ENCODE measurements around the gene DDX46.

DDX46 gene

DNA sequence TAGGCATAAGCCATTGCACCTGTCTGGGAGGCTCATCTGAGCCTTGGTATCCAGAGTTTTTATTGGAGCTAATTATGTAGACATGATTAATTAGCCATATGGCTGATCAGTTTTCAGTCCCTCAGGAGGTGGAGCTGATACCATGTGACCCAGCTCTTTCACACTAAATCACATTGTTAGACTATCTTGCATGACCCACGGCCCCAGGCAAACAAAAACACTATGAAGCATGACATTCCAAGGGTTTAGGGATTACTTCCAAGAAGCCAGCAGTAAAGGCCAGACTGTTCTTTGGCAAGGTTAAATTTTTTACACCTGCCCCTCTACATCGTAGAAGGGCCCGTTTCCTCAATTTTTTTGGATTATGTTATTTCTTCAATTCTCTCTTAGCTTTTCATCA lies 82.2 kb downstream of the DDX46 start:
- TF ChIP-seq RAD21 (IDR thresholded peaks at IDR 0.05; ENCODE audit: low read depth) (no peak), NFIC (IDR thresholded peaks at IDR 0.05) (no peak), CEBPB (IDR thresholded peaks at IDR 0.05) (no peak), ZBTB7A (IDR thresholded peaks at IDR 0.05; ENCODE audit: low read depth) (no peak), EP300 (IDR thresholded peaks at IDR 0.05; ENCODE audit: borderline replicate concordance) (no peak), FOXM1 (IDR thresholded peaks at IDR 0.05; ENCODE audit: borderline replicate concordance, low read depth) (no peak), TEAD4 (IDR thresholded peaks at IDR 0.05) (no peak), CREB1 (IDR thresholded peaks at IDR 0.05; ENCODE audit: low read depth) (no peak), TCF12 (IDR thresholded peaks at IDR 0.05; ENCODE audit: low read depth) (no peak), TAF1 (IDR thresholded peaks at IDR 0.05; ENCODE audit: low read depth) (no peak), EGR1 (IDR thresholded peaks at IDR 0.05) (no peak)
- TF ChIP-seq, protein P1, sequence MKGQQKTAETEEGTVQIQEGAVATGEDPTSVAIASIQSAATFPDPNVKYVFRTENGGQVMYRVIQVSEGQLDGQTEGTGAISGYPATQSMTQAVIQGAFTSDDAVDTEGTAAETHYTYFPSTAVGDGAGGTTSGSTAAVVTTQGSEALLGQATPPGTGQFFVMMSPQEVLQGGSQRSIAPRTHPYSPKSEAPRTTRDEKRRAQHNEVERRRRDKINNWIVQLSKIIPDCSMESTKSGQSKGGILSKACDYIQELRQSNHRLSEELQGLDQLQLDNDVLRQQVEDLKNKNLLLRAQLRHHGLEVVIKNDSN (IDR thresholded peaks at IDR 0.05), result no peak
- TF ChIP-seq, protein P2, sequence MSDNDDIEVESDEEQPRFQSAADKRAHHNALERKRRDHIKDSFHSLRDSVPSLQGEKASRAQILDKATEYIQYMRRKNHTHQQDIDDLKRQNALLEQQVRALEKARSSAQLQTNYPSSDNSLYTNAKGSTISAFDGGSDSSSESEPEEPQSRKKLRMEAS (IDR thresholded peaks at IDR 0.05), result no peak

DNA sequence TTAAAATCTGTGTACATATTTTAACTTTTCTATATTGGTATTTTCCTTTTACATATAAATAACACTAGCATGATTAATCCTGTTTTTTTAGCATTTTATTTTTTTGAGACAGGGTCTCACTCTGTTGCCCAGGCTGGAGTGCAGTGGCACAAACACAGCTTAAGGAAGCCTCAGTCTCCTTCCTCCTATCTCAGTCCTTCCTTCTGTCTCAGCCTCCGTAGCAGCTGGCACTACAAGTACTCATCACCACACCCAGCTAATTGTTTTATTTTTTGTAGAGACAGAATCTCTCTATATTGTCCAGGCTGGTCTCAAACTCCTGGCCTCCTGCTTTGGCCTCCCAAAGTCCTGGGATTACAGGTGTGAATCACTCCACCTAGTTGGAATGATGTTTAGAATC lies 85.7 kb downstream of the DDX46 start:
- TF ChIP-seq TEAD4 (IDR thresholded peaks at IDR 0.05) (no peak), EGR1 (IDR thresholded peaks at IDR 0.05) (no peak)

DNA sequence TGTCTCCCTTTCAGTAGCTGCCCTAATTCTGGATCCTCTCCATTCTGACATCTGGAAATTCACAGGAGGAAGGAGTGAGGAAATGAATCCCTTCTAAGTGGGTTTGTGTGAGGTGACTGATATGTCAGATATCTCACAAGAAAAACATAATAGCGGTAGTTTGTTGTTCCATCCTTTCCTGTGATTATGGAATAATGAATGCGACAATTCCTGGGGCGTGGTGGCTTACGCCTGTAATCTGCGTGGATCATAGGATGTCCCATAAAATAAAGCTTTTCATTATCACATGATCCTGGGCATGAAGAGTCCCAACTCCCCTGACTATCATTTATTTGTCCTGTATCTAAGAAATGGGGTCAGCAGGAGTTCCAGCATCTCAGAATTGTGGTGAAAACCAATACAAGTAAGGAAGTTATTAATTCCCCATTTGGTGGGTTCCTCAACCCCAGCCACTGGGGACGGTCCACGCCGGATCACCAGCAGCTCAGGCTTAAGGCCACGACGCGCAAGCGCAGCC lies 86.8 kb downstream of the DDX46 start:
- TF ChIP-seq, protein P2 (IDR thresholded peaks at IDR 0.05), result no peak
- 0 out of 2 replicates have a peak, but pooled peaks have one; percentile 5 for TF ChIP-seq FOXM1 (IDR thresholded peaks at IDR 0.05; ENCODE audit: borderline replicate concordance, low read depth)

DNA sequence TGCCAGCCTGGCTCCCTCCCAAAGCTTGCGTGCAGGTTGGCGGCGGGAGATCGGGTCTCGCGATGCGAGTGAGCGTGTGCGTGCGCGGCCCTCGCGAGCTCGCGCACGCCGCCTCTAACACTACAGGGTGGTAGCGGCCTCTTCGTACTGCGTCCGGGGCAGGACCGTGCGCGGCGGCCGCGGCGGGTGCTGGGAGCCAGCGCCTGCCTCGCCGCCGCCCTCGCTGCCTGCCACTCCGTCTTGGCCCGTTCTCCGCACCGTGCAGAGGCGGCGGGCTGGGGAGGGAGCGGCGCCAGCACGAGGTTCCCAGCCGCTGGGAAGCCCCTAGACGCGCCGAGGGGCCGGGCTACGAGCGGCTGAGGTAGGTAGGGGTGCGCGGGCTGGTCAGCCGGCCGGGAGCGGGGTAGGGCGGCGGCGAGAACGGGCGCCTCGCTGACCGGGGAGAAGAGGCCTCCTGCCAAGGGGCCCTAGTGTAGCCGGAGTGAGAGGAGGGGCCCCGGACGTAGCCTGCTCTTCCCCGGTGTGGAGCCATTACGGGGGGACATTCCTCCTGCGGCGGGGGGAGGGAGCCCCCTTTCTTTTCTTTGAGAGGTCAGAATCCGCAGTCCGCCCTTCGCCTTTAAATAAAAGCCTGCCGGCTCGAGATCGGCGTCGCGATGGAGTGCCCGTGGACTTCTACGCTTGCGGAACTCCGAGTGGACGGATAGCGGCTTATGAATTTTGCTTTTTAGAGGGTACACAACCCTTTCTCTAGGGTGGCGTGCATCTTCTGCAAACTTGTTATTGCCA lies 87.5 kb downstream of the DDX46 start, which contains the start of gene C5orf24:
TSS of gene C5orf24 (plus strand) at position 117 of the 789 bp plus-strand sequence. CDS start 8,933 bp downstream, outside the sequence.
- TF ChIP-seq, protein P1 (IDR thresholded peaks at IDR 0.05), result peak; percentile 21; the same call in 1 of the 2 replicates
- TF ChIP-seq YY1 (IDR thresholded peaks at IDR 0.05; ENCODE audit: low read depth) (peak; percentile 50), NFIC (IDR thresholded peaks at IDR 0.05) (peak; percentile 76), ZBTB7A (IDR thresholded peaks at IDR 0.05; ENCODE audit: low read depth) (no peak), TEAD4 (IDR thresholded peaks at IDR 0.05) (0 out of 2 replicates have a peak, but pooled peaks have one; percentile 41), TCF12 (IDR thresholded peaks at IDR 0.05; ENCODE audit: low read depth) (peak; percentile 13; the same call in 1 of the 2 replicates), TAF1 (IDR thresholded peaks at IDR 0.05; ENCODE audit: low read depth) (peak; percentile 82), CEBPB (IDR thresholded peaks at IDR 0.05) (peak; percentile 4; the same call in 1 of the 2 replicates), EGR1 (IDR thresholded peaks at IDR 0.05) (0 out of 2 replicates have a peak, but pooled peaks have one; percentile 21)
- TF ChIP-seq, protein P2 (IDR thresholded peaks at IDR 0.05), result peak; percentile 95
- TF ChIP-seq, protein P3, sequence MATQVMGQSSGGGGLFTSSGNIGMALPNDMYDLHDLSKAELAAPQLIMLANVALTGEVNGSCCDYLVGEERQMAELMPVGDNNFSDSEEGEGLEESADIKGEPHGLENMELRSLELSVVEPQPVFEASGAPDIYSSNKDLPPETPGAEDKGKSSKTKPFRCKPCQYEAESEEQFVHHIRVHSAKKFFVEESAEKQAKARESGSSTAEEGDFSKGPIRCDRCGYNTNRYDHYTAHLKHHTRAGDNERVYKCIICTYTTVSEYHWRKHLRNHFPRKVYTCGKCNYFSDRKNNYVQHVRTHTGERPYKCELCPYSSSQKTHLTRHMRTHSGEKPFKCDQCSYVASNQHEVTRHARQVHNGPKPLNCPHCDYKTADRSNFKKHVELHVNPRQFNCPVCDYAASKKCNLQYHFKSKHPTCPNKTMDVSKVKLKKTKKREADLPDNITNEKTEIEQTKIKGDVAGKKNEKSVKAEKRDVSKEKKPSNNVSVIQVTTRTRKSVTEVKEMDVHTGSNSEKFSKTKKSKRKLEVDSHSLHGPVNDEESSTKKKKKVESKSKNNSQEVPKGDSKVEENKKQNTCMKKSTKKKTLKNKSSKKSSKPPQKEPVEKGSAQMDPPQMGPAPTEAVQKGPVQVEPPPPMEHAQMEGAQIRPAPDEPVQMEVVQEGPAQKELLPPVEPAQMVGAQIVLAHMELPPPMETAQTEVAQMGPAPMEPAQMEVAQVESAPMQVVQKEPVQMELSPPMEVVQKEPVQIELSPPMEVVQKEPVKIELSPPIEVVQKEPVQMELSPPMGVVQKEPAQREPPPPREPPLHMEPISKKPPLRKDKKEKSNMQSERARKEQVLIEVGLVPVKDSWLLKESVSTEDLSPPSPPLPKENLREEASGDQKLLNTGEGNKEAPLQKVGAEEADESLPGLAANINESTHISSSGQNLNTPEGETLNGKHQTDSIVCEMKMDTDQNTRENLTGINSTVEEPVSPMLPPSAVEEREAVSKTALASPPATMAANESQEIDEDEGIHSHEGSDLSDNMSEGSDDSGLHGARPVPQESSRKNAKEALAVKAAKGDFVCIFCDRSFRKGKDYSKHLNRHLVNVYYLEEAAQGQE (IDR thresholded peaks at IDR 0.05; ENCODE audit: low read depth), result no peak

DNA sequence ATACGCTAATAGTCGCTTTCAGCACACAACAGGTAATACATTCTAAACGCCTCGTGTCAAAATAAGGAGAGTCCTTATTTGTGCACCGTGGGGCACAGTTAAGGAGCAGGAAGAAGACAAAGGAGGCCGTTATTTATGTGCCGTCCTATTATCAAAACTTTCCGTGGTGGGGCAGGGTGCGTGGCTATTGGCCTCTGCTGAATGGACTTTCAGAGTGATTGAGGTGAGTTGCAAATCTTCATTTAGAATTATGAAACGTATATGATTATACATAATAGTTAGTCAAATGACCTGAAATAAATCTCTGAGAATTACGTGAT lies 88.0 kb downstream of the DDX46 start:
- TF ChIP-seq ZBTB7A (IDR thresholded peaks at IDR 0.05; ENCODE audit: low read depth) (no peak), TAF1 (IDR thresholded peaks at IDR 0.05; ENCODE audit: low read depth) (no peak), TCF12 (IDR thresholded peaks at IDR 0.05; ENCODE audit: low read depth) (no peak), YY1 (IDR thresholded peaks at IDR 0.05; ENCODE audit: low read depth) (no peak), RAD21 (IDR thresholded peaks at IDR 0.05; ENCODE audit: low read depth) (no peak), NFIC (IDR thresholded peaks at IDR 0.05) (no peak), CREB1 (IDR thresholded peaks at IDR 0.05; ENCODE audit: low read depth) (no peak), EGR1 (IDR thresholded peaks at IDR 0.05) (no peak), TEAD4 (IDR thresholded peaks at IDR 0.05) (no peak), CEBPB (IDR thresholded peaks at IDR 0.05) (no peak), EP300 (IDR thresholded peaks at IDR 0.05; ENCODE audit: borderline replicate concordance) (no peak), FOXM1 (IDR thresholded peaks at IDR 0.05; ENCODE audit: borderline replicate concordance, low read depth) (no peak)
- TF ChIP-seq, protein P2 (IDR thresholded peaks at IDR 0.05), result no peak
- TF ChIP-seq, protein P1 (IDR thresholded peaks at IDR 0.05), result no peak
- TF ChIP-seq, protein P3 (IDR thresholded peaks at IDR 0.05; ENCODE audit: low read depth), result no peak
